ENCODE data around the gene NLRP4. TPM values are rescaled to one million over a fixed set of nuclear protein-coding genes. Genes with fewer than 3 reads are reported as not detected.

The NLRP4 gene
- total and polyA plus RNA-seq, 5 experiments from 2014 or later, result not detected

Other genes starting within 250 kb of the NLRP4 start
- 10 to 100 TPM; 19.0 to 22.0 TPM for gene FIZ1, start 237.0 kb upstream of the NLRP4 start, total RNA-seq
- gene FIZ1, start 237.0 kb upstream of the NLRP4 start, polyA plus RNA-seq, result 1 to 10 TPM; 2.8 to 5.4 (median 3.4) TPM
- 10 to 100 TPM; 19.1 to 20.7 TPM for gene ZNF524, start 236.3 kb upstream of the NLRP4 start, total RNA-seq
- 10 to 100 TPM; 21.5 to 31.6 (median 23.6) TPM for gene ZNF524, start 236.3 kb upstream of the NLRP4 start, polyA plus RNA-seq
- gene ZNF865, start 230.9 kb upstream of the NLRP4 start, total RNA-seq, result 10 to 100 TPM; 21.6 to 24.4 TPM
- under 1 TPM in 2 of 3 donors, not detected in 1; 0.22 to 0.33 TPM for gene ZNF865, start 230.9 kb upstream of the NLRP4 start, polyA plus RNA-seq
- 1 to 10 TPM; 8.1 to 9.2 TPM for gene ZNF784, start 212.0 kb upstream of the NLRP4 start, total RNA-seq
- 1 to 10 TPM in 2 of 3 donors, under 1 TPM in 1; 0.64 to 1.4 (median 1.1) TPM for gene ZNF784, start 212.0 kb upstream of the NLRP4 start, polyA plus RNA-seq
- 100 to 1,000 TPM; 110 to 111 TPM for gene ZNF580, start 195.5 kb upstream of the NLRP4 start, total RNA-seq
- 10 to 100 TPM; 15.3 to 21.7 (median 20.3) TPM for gene ZNF580, start 195.5 kb upstream of the NLRP4 start, polyA plus RNA-seq
- 10 to 100 TPM; 33.8 to 36.3 TPM for gene ZNF581, start 192.9 kb upstream of the NLRP4 start, total RNA-seq
- 10 to 100 TPM; 21.2 to 35.9 (median 34.9) TPM for gene ZNF581, start 192.9 kb upstream of the NLRP4 start, polyA plus RNA-seq
- gene CCDC106, start 188.3 kb upstream of the NLRP4 start, total RNA-seq, result 1 to 10 TPM; 5.3 to 8.3 TPM
- 1 to 10 TPM; 2.6 to 4.4 (median 4.3) TPM for gene CCDC106, start 188.3 kb upstream of the NLRP4 start, polyA plus RNA-seq
- 100 to 1,000 TPM; 284 to 289 TPM for gene U2AF2, start 181.5 kb upstream of the NLRP4 start, total RNA-seq
- gene U2AF2, start 181.5 kb upstream of the NLRP4 start, polyA plus RNA-seq, result 10 to 100 TPM in 1 of 3 donors, 1 to 10 TPM in 2; 6.6 to 10.6 (median 8.1) TPM
- 10 to 100 TPM; 49.5 to 52.2 TPM for gene EPN1, start 161.3 kb upstream of the NLRP4 start, total RNA-seq
- 10 to 100 TPM in 1 of 3 donors, 1 to 10 TPM in 2; 5.5 to 15.8 (median 7.5) TPM for gene EPN1, start 161.3 kb upstream of the NLRP4 start, polyA plus RNA-seq
- gene NLRP9, start 98.1 kb upstream of the NLRP4 start, total RNA-seq, result not detected
- not detected for gene NLRP9, start 98.1 kb upstream of the NLRP4 start, polyA plus RNA-seq
- gene RFPL4A, start 77.4 kb upstream of the NLRP4 start, total RNA-seq, result not detected
- gene RFPL4A, start 77.4 kb upstream of the NLRP4 start, polyA plus RNA-seq, result not detected
- gene RFPL4AL1, start 67.4 kb upstream of the NLRP4 start, total RNA-seq, result not detected
- gene RFPL4AL1, start 67.4 kb upstream of the NLRP4 start, polyA plus RNA-seq, result not detected
- not detected for gene NLRP11, start 4.5 kb upstream of the NLRP4 start, total RNA-seq
- gene NLRP11, start 4.5 kb upstream of the NLRP4 start, polyA plus RNA-seq, result not detected
- not detected for gene NLRP13, start 95.8 kb downstream of the NLRP4 start, total RNA-seq
- gene NLRP13, start 95.8 kb downstream of the NLRP4 start, polyA plus RNA-seq, result not detected
- gene NLRP8, start 111.3 kb downstream of the NLRP4 start, total RNA-seq, result not detected
- gene NLRP8, start 111.3 kb downstream of the NLRP4 start, polyA plus RNA-seq, result not detected
- not detected for gene NLRP5, start 150.2 kb downstream of the NLRP4 start, total RNA-seq
- gene NLRP5, start 150.2 kb downstream of the NLRP4 start, polyA plus RNA-seq, result not detected